Activated naive CD4-positive, alpha-beta T cell treated with anti-CD3 and anti-CD28 coated beads, Interleukin-2, amount 50 U/mL, for 16 hours (primary cell): Measurements from ENCODE around the gene RAB15.

ENCODE experiments used
- DNase-seq: peaks from one replicate; pipeline ENCODE4 v3.0.0-alpha.2; 2020

The RAB15 gene

GRCh38 chr14:64971943-64972791, at the start of gene RAB15:
Gene RAB15 (minus strand): TSS chr14:64972336. CDS start chr14:64972076, 260 bp downstream.
- DNase-seq, result peak; percentile 51

GRCh38 chr14:65019944-65020566, 47.9 kb upstream of the RAB15 start:
- no peak for DNase-seq

- no peak for DNase-seq
These were observed 44.3 kb upstream of the RAB15 start for GRCh38 chr14:65016471-65016870.

- no peak for DNase-seq
These were observed 43.3 kb upstream of the RAB15 start for GRCh38 chr14:65015391-65015790.

- no peak for DNase-seq
These were observed 40.2 kb upstream of the RAB15 start for GRCh38 chr14:65012353-65012752.

GRCh38 chr14:65011538-65011937, 39.4 kb upstream of the RAB15 start:
- no peak for DNase-seq

GRCh38 chr14:65010211-65010931, 38.2 kb upstream of the RAB15 start:
- DNase-seq, result no peak

- no peak for DNase-seq
These were observed 35.1 kb upstream of the RAB15 start for GRCh38 chr14:65007202-65007601.

- no peak for DNase-seq
These were observed 34.2 kb upstream of the RAB15 start for GRCh38 chr14:65006261-65006721.

GRCh38 chr14:65003394-65003793, 31.3 kb upstream of the RAB15 start:
- DNase-seq, result no peak

GRCh38 chr14:65002586-65003210, 30.6 kb upstream of the RAB15 start:
- no peak for DNase-seq

- no peak for DNase-seq
These were observed 29.6 kb upstream of the RAB15 start for GRCh38 chr14:65001723-65002122.

- DNase-seq, result no peak
These were observed 28.9 kb upstream of the RAB15 start for GRCh38 chr14:65000898-65001591.

- DNase-seq, result no peak
These were observed 26.4 kb upstream of the RAB15 start for GRCh38 chr14:64998455-64998931.

- no peak for DNase-seq
These were observed 25.1 kb upstream of the RAB15 start for GRCh38 chr14:64997108-64997794.

- DNase-seq, result no peak
These were observed 23.2 kb upstream of the RAB15 start for GRCh38 chr14:64995291-64995690.

GRCh38 chr14:64994540-64994939, 22.4 kb upstream of the RAB15 start:
- DNase-seq, result no peak

GRCh38 chr14:64993266-64993930, 21.3 kb upstream of the RAB15 start:
- DNase-seq, result no peak

GRCh38 chr14:64992328-64992885, 20.3 kb upstream of the RAB15 start:
- DNase-seq, result no peak

- DNase-seq, result no peak
These were observed 18.8 kb upstream of the RAB15 start for GRCh38 chr14:64990939-64991338.

GRCh38 chr14:64990296-64990695, 18.2 kb upstream of the RAB15 start:
- DNase-seq, result no peak
